ENCODE results near the gene MEIOSIN. TPM values are rescaled to one million over a fixed set of nuclear protein-coding genes. Genes with fewer than 3 reads are reported as not detected.
"Not testable (repeated sequence)": the region's sequence is repeated elsewhere in the genome, so short reads cannot be mapped to it uniquely, and the experiment has no call there.

MEIOSIN gene, protein sequence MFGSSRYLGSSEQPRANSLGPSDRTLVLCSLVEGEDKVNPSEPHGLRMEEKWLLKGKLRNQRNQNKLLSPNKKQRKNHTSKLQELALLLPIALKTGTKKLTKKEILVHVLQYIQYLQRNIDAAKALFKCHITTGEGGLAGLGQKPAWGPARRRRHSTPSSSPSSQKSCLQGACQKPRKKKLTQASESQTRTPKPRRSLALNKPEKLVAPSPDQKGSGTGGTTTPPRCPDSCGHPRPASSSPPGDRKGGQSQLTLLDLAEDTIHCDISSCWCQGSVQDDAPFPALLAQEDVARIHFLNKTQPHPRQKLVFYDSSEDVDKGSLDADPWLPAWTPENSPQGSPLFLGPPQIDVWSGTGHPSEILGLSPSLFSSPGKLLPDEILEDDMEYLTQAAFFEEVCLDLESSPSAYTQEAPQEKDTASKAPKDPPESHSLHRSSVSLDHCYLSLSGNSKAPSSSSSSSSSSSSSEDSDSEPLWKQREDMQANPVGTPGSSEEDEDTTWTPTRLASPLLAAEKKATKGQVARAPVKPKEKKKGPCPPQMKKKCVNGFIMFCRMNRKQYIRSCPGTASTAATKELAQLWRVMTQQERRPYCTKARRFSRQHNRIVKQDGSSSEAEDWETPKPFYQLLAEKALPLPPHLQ
- not detected for total RNA-seq

DNA sequence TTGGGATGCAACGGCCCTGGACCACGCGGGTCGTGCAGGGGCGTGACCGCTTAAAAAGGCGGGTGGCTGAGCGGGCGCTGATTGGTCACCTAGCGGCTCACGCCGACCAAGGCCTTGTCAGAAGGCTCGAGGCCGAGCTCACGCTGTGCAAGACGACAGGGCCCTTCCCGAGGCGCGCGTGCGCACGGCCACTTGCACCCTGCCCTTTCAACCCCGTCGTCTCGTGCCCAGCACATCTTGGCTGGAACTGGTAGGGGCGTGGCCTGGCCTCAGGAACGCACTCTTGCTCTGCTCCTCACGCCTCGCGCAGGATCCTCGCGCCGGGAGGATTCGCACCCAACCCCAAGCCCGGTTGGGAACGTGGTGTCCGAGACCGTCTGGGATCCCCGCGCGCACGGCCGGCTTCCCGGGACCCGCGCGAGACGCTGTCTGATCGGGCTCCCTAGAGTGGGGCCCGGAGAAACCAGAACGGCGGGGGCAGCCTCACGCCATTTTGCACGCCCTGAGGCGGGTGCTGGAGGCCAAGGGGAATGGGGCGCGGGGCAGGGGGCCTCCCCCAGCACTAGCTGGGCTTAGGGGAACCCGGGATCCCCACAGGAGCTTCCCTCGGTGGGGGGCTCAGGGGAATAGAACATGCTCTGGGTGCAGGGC is at the start of gene MEIOSIN:
Gene MEIOSIN (plus strand): TSS at position 280 of the 651 bp plus-strand sequence. CDS start 1,938 bp downstream, outside the sequence.
- CTCF ChIA-PET, result interaction anchor here (1.4 kb wide), 1 partner anchor 40 kb away, joined by 5 read pairs; no protein-coding TSS in a partner anchor
- H3K27ac Mint-ChIP-seq, result no peak within 1 kb of the TSS

DNA sequence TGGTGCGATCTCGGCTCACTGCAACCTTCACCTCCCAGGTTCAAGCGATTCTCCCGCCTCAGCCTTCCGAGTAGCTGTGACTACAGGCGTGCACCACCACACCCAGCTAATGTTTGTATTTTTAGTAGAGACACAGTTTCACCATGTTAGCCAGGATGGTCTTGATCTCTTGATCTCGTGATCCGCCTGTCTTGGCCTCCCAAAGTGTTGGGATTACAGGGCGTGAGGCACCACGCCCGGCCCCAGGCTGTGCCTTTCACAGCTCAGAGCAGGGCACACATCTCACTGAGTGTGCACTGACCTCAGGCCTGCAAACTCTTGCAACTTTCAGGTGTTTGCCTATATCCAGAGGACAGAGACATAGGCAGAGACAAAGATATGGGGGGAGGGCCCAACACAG is 48.2 kb upstream of the MEIOSIN start:
- H3K4me3 Mint-ChIP-seq; H3K9me3 Mint-ChIP-seq (ENCODE audit: insufficient read depth); DNase-seq; H3K27me3 Mint-ChIP-seq (ENCODE audit: low read depth); ATAC-seq; H3K27ac Mint-ChIP-seq; POLR2A ChIA-PET: not testable (repeated sequence)
- CTCF ChIA-PET, result interaction anchor here (1.4 to 1.9 kb wide), 2 partner anchors 8 to 9 kb away, joined by 5 to 6 read pairs; partner anchors contain the start of gene QPCTL
- Mint-ChIP-seq H3K36me3 (ENCODE audit: low read depth) (peaks cover 42% of the 10 kb centered on the region), H3K4me1 (ENCODE audit: low read depth) (peaks cover 15% of the 10 kb centered on the region)

More for the DNA sequence above, at the start of gene MEIOSIN:
- Mint-ChIP-seq H3K4me1 (ENCODE audit: low read depth) (peaks cover 17% of the 10 kb centered on the region), H3K36me3 (ENCODE audit: low read depth) (no peaks in the 10 kb centered on the region), H3K9me3 (ENCODE audit: insufficient read depth) (no peaks in the 10 kb centered on the region), H3K27me3 (ENCODE audit: low read depth) (no peaks in the 10 kb centered on the region), H3K4me3 (no peak within 1 kb of the TSS)
- POLR2A ChIA-PET, result no interaction called here
- ATAC-seq (no peak), DNase-seq (no peak)

DNA sequence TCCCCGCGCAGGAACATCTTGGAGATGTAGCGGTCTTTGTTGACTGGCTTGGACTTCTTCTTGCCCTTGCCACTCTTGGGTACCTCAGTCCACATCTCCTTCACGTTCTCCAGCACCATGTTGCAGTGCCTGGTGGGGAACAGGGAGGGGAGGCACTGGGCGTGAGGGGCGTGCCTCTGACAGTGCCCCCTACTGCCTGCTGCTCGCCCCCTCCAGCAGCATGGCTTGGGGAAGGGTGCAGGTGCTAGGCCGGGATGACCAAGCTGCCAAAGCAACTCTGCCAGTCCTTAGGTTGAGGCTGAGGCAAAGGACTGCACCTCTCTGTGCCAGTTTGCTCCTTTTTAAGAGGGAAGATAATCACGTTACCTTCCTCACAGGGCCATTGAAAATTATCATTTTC is 45.6 kb upstream of the MEIOSIN start:
- no peak for DNase-seq

DNA sequence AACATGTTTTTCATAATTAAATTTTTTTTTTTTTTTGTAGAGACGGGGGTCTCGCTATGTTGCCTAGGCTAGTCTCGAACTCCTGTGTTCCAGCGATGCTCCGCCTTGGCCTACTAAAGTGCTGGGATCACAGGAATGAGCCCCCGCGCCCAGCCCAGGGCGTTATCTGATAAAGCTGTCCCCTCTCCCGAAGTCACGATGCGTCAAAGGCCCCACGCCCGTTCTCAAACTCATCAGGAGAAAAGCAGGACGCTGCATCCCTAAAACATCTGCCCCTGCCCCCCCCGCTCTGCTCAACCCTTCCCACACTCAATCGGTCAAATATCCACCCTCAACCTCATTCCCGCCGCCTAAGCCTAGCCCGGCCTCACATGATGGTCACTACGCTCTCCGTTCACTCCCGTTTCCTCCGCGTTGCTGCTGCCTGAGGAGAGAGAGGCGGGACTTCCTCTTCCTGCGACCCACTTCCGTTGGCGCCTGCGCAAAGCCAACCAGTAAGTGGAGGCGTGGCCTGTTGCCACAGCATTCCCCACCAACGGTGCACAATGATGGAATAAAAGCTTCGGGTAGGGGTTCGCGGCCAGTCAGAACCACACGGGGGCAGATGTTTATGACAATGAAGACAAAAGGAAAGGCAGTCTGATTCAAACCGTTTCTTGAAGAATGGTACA is 41.6 kb upstream of the MEIOSIN start, which contains the start of gene SNRPD2:
Gene SNRPD2 (minus strand): TSS at position 438 of the 671 bp plus-strand sequence. CDS start 65 bp downstream, at position 373.
- Mint-ChIP-seq H3K9me3 (ENCODE audit: insufficient read depth) (no peaks in the 10 kb centered on the region), H3K36me3 (ENCODE audit: low read depth) (peaks cover 40% of the 10 kb centered on the region), H3K4me1 (ENCODE audit: low read depth) (peaks cover 21% of the 10 kb centered on the region), H3K4me3 (peak within 1 kb of the TSS; percentile 91), H3K27me3 (ENCODE audit: low read depth) (no peaks in the 10 kb centered on the region), H3K27ac (peak within 1 kb of the TSS; percentile 95)
- POLR2A ChIA-PET, result interaction anchor here (0.5 to 2.1 kb wide), 17 partner anchors 8 to 1104 kb away, joined by 3 to 11 read pairs (median 4); partner anchors contain the start of genes FBXO46 and SIX5
- DNase-seq (peak; percentile 95), ATAC-seq (peak; percentile 52)
- CTCF ChIA-PET, result interaction anchor here (1.0 to 6.7 kb wide), 33 partner anchors 12 to 1097 kb away, joined by 3 to 116 read pairs (median 7); partner anchors contain the start of genes DMWD, FBXO46, FOXA3 and GIPR

More for the DNA sequence above, 45.6 kb upstream of the MEIOSIN start:
- Mint-ChIP-seq H3K4me1 (ENCODE audit: low read depth) (peaks cover 12% of the 10 kb centered on the region), H3K9me3 (ENCODE audit: insufficient read depth) (no peaks in the 10 kb centered on the region), H3K36me3 (ENCODE audit: low read depth) (peaks cover 47% of the 10 kb centered on the region), H3K27ac (no peak overlapping the region), H3K27me3 (ENCODE audit: low read depth) (no peaks in the 10 kb centered on the region), H3K4me3 (no peak overlapping the region)
- ChIA-PET CTCF (no interaction called here), POLR2A (no interaction called here)
- ATAC-seq, result no peak

DNA sequence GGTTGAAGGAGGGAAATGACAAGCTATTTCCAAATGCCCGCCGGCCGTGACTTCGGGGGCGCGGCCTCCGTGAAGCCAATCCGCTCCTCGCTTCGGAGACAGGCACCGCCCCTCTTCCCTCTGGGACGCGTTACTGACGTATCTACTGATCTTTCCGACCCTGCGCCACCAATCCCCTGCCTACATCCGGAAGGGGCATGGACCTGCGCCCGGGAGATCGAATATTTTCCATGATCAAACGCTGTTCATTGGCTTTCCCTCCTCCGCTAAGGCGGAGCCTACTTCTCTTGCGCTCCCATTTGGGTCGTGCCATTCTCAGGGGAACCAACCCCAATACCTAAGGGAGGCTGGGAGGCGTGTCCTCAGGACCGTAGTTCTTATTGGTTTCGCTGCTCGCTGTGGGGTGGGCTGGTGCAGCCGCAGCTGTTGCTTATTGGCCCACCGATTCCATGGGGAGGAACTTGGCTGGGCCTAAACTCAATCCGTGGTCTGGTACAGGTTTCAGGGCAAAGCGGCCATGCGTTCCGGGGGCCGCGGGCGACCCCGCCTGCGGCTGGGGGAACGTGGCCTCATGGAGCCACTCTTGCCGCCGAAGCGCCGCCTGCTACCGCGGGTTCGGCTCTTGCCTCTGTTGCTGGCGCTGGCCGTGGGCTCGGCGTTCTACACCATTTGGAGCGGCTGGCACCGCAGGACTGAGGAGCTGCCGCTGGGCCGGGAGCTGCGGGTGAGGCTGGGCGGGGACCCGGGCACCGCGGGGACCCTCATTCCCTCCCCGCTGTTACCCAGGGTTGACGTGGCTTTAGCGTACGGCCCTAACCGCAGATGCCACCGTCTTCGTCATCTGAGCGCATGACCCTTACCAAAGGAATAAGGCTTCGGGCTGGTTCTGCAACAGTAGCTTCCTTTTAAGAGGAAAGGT is 40.8 kb upstream of the MEIOSIN start, which contains the start of gene QPCTL:
Gene QPCTL (plus strand): TSS at position 480 of the 919 bp plus-strand sequence. CDS start 38 bp downstream, at position 518.
- ATAC-seq (peak; percentile 95), DNase-seq (peak; percentile 99)
- Mint-ChIP-seq H3K4me1 (ENCODE audit: low read depth) (peaks cover 20% of the 10 kb centered on the region), H3K9me3 (ENCODE audit: insufficient read depth) (no peaks in the 10 kb centered on the region), H3K27me3 (ENCODE audit: low read depth) (no peaks in the 10 kb centered on the region), H3K36me3 (ENCODE audit: low read depth) (peaks cover 36% of the 10 kb centered on the region), H3K27ac (peak within 1 kb of the TSS; percentile 95), H3K4me3 (peak within 1 kb of the TSS; percentile 91)
- ChIA-PET POLR2A (interaction anchor here (0.5 to 2.1 kb wide), 16 partner anchors 11 to 1103 kb away, joined by 3 to 11 read pairs (median 4); partner anchors contain the start of genes FBXO46 and SIX5), CTCF (interaction anchor here (0.6 to 6.7 kb wide), 43 partner anchors 8 to 1096 kb away, joined by 3 to 116 read pairs (median 5); partner anchors contain the start of genes DMWD, FBXO46, FOXA3 and GIPR)

DNA sequence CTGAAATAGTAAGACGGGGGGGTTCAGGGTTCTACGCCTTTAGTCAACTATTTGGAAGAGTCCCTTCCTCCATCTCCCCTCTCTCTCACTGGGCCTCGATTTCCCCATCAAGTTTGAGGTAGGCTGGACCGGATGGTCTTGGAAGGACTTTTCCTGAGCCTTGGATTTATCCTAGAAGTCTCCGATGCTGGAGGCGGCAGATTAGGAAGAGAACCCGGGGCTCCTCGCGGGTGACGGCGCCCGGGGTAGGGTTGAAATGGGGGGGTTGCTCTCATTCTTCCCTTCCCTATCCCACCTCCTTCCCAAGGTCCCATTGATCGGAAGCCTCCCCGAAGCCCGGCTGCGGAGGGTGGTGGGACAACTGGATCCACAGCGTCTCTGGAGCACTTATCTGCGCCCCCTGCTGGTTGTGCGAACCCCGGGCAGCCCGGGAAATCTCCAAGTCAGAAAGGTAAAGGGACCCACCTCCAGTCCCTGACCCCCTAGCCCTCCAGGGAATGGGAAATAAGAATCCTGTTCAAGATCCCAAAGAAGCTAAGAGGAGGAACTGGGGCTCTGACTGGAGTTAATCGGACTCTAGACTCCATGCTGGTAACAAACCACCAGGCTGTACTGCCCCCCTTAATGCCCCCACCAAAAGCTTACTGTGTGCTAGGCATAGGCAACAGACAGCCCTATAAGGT is 40.0 kb upstream of the MEIOSIN start:
- Mint-ChIP-seq H3K27ac (peak overlapping the region; percentile 95), H3K27me3 (ENCODE audit: low read depth) (no peaks in the 10 kb centered on the region), H3K36me3 (ENCODE audit: low read depth) (peaks cover 31% of the 10 kb centered on the region), H3K4me1 (ENCODE audit: low read depth) (peaks cover 20% of the 10 kb centered on the region), H3K4me3 (peak overlapping the region; percentile 91), H3K9me3 (ENCODE audit: insufficient read depth) (no peaks in the 10 kb centered on the region)
- DNase-seq (peak; percentile 84), ATAC-seq (no peak)
- POLR2A ChIA-PET, result interaction anchor here (0.7 to 2.1 kb wide), 7 partner anchors 10 to 271 kb away, joined by 3 to 11 read pairs (median 4); no protein-coding TSS in a partner anchor
- CTCF ChIA-PET, result interaction anchor here (0.7 to 6.7 kb wide), 45 partner anchors 9 to 1095 kb away, joined by 3 to 116 read pairs (median 5); partner anchors contain the start of genes DMWD, FBXO46, FOXA3 and GIPR

DNA sequence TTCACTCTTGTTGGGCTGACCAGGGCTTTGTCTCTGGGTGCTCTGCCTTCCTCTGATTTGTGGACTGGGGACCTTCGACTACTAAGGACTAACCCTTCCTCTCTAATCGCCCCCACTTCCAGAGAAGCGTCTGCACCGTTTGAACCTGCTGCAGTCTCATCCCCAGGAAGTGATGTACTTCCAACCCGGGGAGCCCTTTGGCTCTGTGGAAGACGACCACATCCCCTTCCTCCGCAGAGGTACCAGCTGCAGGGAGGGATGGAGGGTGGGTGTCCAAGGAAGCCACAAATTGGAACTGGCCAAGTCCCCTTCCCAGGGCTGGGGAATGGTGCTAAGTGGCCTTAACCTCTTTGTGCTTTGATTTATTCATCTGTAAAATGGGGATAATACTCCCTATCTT is 31.6 kb upstream of the MEIOSIN start:
- ATAC-seq (no peak), DNase-seq (no peak)
- Mint-ChIP-seq H3K27me3 (ENCODE audit: low read depth) (no peaks in the 10 kb centered on the region), H3K4me1 (ENCODE audit: low read depth) (peaks cover 7% of the 10 kb centered on the region), H3K27ac (no peak overlapping the region), H3K36me3 (ENCODE audit: low read depth) (peaks cover 15% of the 10 kb centered on the region), H3K9me3 (ENCODE audit: insufficient read depth) (no peaks in the 10 kb centered on the region), H3K4me3 (no peak overlapping the region)
- CTCF ChIA-PET, result interaction anchor here (0.6 to 5.7 kb wide), 4 partner anchors 8 to 223 kb away, joined by 3 to 43 read pairs (median 4); partner anchors contain the start of gene QPCTL
- POLR2A ChIA-PET, result interaction anchor here (0.8 kb wide), 1 partner anchor 16 kb away, joined by 3 read pairs; no protein-coding TSS in a partner anchor

DNA sequence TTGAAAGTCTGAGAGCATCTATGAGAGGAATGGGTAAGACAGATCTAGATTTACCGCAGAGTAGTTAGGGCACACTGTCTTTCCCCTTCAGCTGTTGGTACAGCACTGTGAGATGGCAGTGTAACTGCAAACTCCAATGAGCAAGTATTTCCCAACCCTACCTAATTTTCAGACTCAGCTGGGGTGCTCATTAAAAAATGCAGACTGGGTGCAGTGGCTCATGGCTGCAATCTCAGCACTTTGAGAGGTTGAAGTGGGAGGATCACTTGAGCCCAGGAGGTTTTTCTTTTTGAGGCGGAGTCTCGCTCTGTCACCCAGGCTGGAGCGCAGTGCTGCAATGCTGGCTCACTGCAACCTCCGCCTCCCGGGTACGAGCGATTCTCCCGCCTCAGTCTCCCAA is 28.1 kb upstream of the MEIOSIN start:
- ChIA-PET CTCF (interaction anchor here (5.7 kb wide), 1 partner anchor 12 kb away, joined by 43 read pairs; the partner anchor contains the start of gene QPCTL), POLR2A (no interaction called here)
- ATAC-seq, result no peak
- no peaks in the 10 kb centered on the region for H3K27me3 Mint-ChIP-seq (ENCODE audit: low read depth)
- H3K4me1 Mint-ChIP-seq (ENCODE audit: low read depth), result peaks cover 8% of the 10 kb centered on the region
- peaks cover 18% of the 10 kb centered on the region for H3K36me3 Mint-ChIP-seq (ENCODE audit: low read depth)
- DNase-seq, result no peak
- no peaks in the 10 kb centered on the region for H3K9me3 Mint-ChIP-seq (ENCODE audit: insufficient read depth)
- no peak overlapping the region for H3K4me3 Mint-ChIP-seq
- H3K27ac Mint-ChIP-seq, result no peak overlapping the region

DNA sequence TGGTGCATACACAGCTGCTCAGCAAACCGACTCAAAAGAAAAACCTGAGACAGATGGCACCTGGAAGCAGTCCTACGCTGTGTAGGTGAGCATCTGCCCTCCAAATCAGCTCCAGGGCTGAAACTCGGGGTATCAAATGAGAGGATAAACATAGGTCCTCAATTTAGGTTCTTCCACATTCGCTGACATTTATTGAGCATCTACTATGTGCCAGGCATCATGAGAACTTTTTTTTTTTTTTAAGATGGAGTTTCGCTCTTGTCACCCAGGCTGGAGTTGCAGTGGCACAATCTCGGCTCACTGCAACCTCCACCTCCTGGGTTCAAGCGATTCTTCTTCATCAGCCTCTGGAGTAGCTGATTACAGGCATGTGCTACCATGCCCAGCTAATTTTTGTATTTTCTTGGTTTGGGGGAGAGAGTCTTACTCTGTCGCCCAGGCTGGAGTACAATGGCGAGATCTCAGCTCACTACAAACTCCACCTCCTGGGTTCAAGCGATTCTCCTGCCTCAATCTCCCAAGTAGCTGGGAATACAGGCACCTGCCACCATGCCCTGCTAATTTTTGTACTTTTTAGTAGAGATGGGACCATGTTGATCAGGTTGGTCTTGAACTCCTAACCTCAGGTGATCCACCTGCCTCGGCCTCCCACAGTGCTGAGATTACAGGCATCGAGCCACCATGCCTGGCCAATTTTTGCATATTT is 27.4 kb upstream of the MEIOSIN start:
- peaks cover 24% of the 10 kb centered on the region for H3K36me3 Mint-ChIP-seq (ENCODE audit: low read depth)
- H3K4me3 Mint-ChIP-seq, result no peak overlapping the region
- no peak overlapping the region for H3K27ac Mint-ChIP-seq
- H3K4me1 Mint-ChIP-seq (ENCODE audit: low read depth), result peaks cover 8% of the 10 kb centered on the region
- ChIA-PET CTCF (interaction anchor here (1.4 to 5.7 kb wide), 2 partner anchors 12 to 64 kb away, joined by 3 to 43 read pairs; partner anchors contain the start of gene QPCTL), POLR2A (interaction anchor here (1.5 kb wide), 1 partner anchor 11 kb away, joined by 6 read pairs; no protein-coding TSS in a partner anchor)
- no peak for DNase-seq
- H3K9me3 Mint-ChIP-seq (ENCODE audit: insufficient read depth), result no peaks in the 10 kb centered on the region
- no peak for ATAC-seq
- H3K27me3 Mint-ChIP-seq (ENCODE audit: low read depth), result no peaks in the 10 kb centered on the region
